ENCODE measurements around the gene RUNX3.

- TF ChIP-seq, protein P1, sequence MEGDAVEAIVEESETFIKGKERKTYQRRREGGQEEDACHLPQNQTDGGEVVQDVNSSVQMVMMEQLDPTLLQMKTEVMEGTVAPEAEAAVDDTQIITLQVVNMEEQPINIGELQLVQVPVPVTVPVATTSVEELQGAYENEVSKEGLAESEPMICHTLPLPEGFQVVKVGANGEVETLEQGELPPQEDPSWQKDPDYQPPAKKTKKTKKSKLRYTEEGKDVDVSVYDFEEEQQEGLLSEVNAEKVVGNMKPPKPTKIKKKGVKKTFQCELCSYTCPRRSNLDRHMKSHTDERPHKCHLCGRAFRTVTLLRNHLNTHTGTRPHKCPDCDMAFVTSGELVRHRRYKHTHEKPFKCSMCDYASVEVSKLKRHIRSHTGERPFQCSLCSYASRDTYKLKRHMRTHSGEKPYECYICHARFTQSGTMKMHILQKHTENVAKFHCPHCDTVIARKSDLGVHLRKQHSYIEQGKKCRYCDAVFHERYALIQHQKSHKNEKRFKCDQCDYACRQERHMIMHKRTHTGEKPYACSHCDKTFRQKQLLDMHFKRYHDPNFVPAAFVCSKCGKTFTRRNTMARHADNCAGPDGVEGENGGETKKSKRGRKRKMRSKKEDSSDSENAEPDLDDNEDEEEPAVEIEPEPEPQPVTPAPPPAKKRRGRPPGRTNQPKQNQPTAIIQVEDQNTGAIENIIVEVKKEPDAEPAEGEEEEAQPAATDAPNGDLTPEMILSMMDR (IDR thresholded peaks at IDR 0.05; ENCODE audit: extremely low read depth in 1 of 2, insufficient read depth in 1 of 2, low read depth in 1 of 2, low read length in 2 of 2), result no peak
- no peak for TF ChIP-seq EZH2 (IDR thresholded peaks at IDR 0.05; ENCODE audit: borderline replicate concordance, low read depth, low read length, severe bottlenecking)
Observed at GRCh38 chr1:24855474-24855873, 74.6 kb downstream of the RUNX3 start.
